SK-N-SH treated with all-trans-retinoic acid at 6 μM for 48 hours (cell line): ENCODE data around the gene KRTDAP.

Experiments used
- ATAC-seq: fragments of 200-7000 bp; cut with Tn5 transposase; 3 replicates; pipeline ENCODE4 v1.9.1; 2020; ENCODE audit warnings: mild to moderate bottlenecking, moderate library complexity
- ARNTL ChIP-seq: fragments of 450-650 bp; formaldehyde crosslinking; IDR thresholded peaks from 2 replicates; pipeline ENCODE4 v1.5.0; 2020; ENCODE audit warnings: low read depth, mild to moderate bottlenecking, moderate library complexity, borderline replicate concordance
- BACH2 ChIP-seq: fragments of 250-450 bp; sonication (Bioruptor Pico); IDR thresholded peaks from 2 replicates; pipeline ENCODE4 v1.9.0; 2021; ENCODE audit warnings: mild to moderate bottlenecking, borderline replicate concordance
- CSDC2 ChIP-seq: fragments of 250-450 bp; sonication (Bioruptor Pico); IDR thresholded peaks from 2 replicates; pipeline ENCODE4 v1.5.0; 2020; ENCODE audit warnings: mild to moderate bottlenecking, moderate library complexity
- ESRRG ChIP-seq: fragments of 250-450 bp; sonication (Bioruptor Pico); IDR thresholded peaks from 2 replicates; pipeline ENCODE4 v1.6.1; 2021; ENCODE audit warnings: mild to moderate bottlenecking
- GLIS3 ChIP-seq: fragments of 250-450 bp; sonication (Bioruptor Pico); IDR thresholded peaks from 2 replicates; pipeline ENCODE4 v1.5.0; 2020; ENCODE audit warnings: mild to moderate bottlenecking, moderate library complexity
- ISL1 ChIP-seq: fragments of 250-450 bp; sonication (Bioruptor Pico); IDR thresholded peaks from 2 replicates; pipeline ENCODE4 v2.1.2; 2022; ENCODE audit warnings: mild to moderate bottlenecking, moderate library complexity
- OSR1 ChIP-seq: fragments of 250-450 bp; sonication (Bioruptor Pico); IDR thresholded peaks from 2 replicates; pipeline ENCODE4 v1.8.0; 2022; ENCODE audit warnings: moderate library complexity, mild to moderate bottlenecking, inconsistent platforms
- PPARA ChIP-seq: fragments of 250-450 bp; sonication (Bioruptor Pico); IDR thresholded peaks from 2 replicates; pipeline ENCODE4 v1.5.0; 2020; ENCODE audit warnings: mild to moderate bottlenecking, borderline replicate concordance
- RARB ChIP-seq: fragments of 250-450 bp; sonication (Bioruptor Pico); IDR thresholded peaks from 2 replicates; pipeline ENCODE4 v1.8.0; 2021; ENCODE audit warnings: mild to moderate bottlenecking, moderate library complexity
- SNAI2 ChIP-seq: fragments of 250-450 bp; sonication (Bioruptor Pico); IDR thresholded peaks from 2 replicates; pipeline ENCODE4 v1.5.0; 2020; ENCODE audit warnings: mild to moderate bottlenecking, moderate library complexity
- TCF4 ChIP-seq: fragments of 250-450 bp; sonication (Bioruptor Pico); IDR thresholded peaks from 2 replicates; pipeline ENCODE4 v1.8.0; 2021; ENCODE audit warnings: mild to moderate bottlenecking, moderate library complexity, borderline replicate concordance
- TOX ChIP-seq: fragments of 250-450 bp; sonication (Bioruptor Pico); IDR thresholded peaks from 2 replicates; pipeline ENCODE4 v1.8.0; 2021; ENCODE audit warnings: mild to moderate bottlenecking, moderate library complexity, borderline replicate concordance
- ZC3H10 ChIP-seq: fragments of 250-450 bp; sonication (Bioruptor Pico); IDR thresholded peaks from 2 replicates; pipeline ENCODE4 v1.5.1; 2021; ENCODE audit warnings: mild to moderate bottlenecking, moderate library complexity
- ZFP30 ChIP-seq: fragments of 450-650 bp; formaldehyde crosslinking; IDR thresholded peaks from 2 replicates; pipeline ENCODE4 v1.5.0; 2022; ENCODE audit warnings: mild to moderate bottlenecking, moderate library complexity
- ZNF565 ChIP-seq: fragments of 450-650 bp; formaldehyde crosslinking; conservative IDR thresholded peaks from 2 replicates; pipeline ENCODE4 v1.5.0; 2020; ENCODE audit warnings: low read depth, mild to moderate bottlenecking, moderate library complexity
- ZNF70 ChIP-seq: fragments of 450-650 bp; formaldehyde crosslinking; IDR thresholded peaks from 2 replicates; pipeline ENCODE4 v1.5.0; 2020; ENCODE audit warnings: mild to moderate bottlenecking, moderate library complexity
- ZNF8 ChIP-seq: fragments of 450-650 bp; formaldehyde crosslinking; IDR thresholded peaks from 2 replicates; pipeline ENCODE4 v1.5.0; 2020; ENCODE audit warnings: mild to moderate bottlenecking, moderate library complexity
- TF ChIP-seq, protein P1 (sequence below): fragments of 250-450 bp; sonication (Bioruptor Pico); IDR thresholded peaks from 2 replicates; pipeline ENCODE4 v1.5.1; 2020; ENCODE audit warnings: low read depth, mild to moderate bottlenecking, moderate library complexity
- TF ChIP-seq, protein P2 (sequence below): fragments of 250-450 bp; sonication (Bioruptor Pico); IDR thresholded peaks from 2 replicates; pipeline ENCODE4 v1.8.0; 2021; ENCODE audit warnings: low read depth, mild to moderate bottlenecking, moderate library complexity, borderline replicate concordance
- TF ChIP-seq, protein P3 (sequence below): fragments of 250-450 bp; sonication (Bioruptor Pico); IDR thresholded peaks from 2 replicates; pipeline ENCODE4 v1.5.1; 2021; ENCODE audit warnings: mild to moderate bottlenecking, moderate library complexity
- TF ChIP-seq, protein P4 (sequence below): fragments of 250-450 bp; sonication (Bioruptor Pico); IDR thresholded peaks from 2 replicates; pipeline ENCODE4 v1.8.0; 2020; ENCODE audit warnings: mild to moderate bottlenecking, moderate library complexity, borderline replicate concordance

KRTDAP gene, protein sequence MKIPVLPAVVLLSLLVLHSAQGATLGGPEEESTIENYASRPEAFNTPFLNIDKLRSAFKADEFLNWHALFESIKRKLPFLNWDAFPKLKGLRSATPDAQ

DNA sequence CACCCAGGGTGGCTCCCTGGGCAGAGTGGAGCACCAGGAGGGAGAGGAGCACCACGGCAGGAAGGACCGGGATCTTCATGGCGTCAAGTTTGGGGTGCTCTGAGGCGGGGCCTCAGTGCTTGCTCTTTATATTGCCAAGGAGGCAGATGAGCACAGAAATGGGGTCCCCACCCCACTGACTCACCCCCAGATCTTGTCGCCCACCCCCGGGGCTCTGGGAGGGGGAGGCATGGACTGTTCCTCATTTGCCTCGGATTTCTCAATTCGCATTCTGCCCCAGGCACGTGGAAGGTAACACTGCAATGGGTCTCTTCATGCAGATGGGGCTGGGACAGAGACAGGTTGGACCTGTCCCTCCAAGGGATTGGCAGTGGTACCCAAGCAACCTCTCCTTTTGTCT lies at the start of gene KRTDAP:
Gene KRTDAP (minus strand): TSS at position 101 of the 400 bp plus-strand sequence. CDS start 22 bp downstream, at position 79.
- TF ChIP-seq, protein P1, sequence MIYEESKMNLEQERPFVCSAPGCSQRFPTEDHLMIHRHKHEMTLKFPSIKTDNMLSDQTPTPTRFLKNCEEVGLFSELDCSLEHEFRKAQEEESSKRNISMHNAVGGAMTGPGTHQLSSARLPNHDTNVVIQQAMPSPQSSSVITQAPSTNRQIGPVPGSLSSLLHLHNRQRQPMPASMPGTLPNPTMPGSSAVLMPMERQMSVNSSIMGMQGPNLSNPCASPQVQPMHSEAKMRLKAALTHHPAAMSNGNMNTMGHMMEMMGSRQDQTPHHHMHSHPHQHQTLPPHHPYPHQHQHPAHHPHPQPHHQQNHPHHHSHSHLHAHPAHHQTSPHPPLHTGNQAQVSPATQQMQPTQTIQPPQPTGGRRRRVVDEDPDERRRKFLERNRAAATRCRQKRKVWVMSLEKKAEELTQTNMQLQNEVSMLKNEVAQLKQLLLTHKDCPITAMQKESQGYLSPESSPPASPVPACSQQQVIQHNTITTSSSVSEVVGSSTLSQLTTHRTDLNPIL (CRISPR knock-in tag): no peak
- TF ChIP-seq, all 23 proteins: peak for 0
- no peak for ATAC-seq

DNA sequence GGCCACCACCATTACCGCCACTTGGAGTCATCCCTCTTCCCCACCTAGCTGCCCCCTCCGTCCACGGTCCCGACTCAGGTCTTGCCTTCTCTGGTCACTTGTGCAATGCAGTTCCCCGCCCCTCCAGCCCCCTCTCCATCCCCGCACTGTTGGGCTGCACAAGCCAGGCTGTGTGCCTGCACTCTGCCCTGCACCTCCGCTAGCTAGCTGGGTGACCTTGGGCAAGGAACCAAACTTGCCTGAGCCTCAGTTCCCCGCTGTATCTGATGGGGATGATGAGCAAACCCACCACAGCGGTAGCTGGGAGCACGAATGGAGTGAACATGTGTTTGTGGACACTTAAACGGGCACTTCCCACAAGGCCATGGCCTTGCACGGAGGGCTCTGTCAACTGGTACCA lies 49.6 kb upstream of the KRTDAP start:
- no peak for ATAC-seq
- TF ChIP-seq TCF4 (CRISPR knock-in tag): no peak
- TF ChIP-seq, protein P1 (CRISPR knock-in tag): no peak
- TF ChIP-seq ZFP30 (CRISPR knock-in tag): no peak
- TF ChIP-seq BACH2: no peak
- no peak for TF ChIP-seq ZNF8 (CRISPR knock-in tag)
- TF ChIP-seq ZNF70 (CRISPR knock-in tag): no peak
- no peak for TF ChIP-seq ZNF565 (CRISPR knock-in tag)
- no peak for TF ChIP-seq PPARA (CRISPR knock-in tag)
- no peak for TF ChIP-seq SNAI2 (CRISPR knock-in tag)
- TF ChIP-seq, protein P2, sequence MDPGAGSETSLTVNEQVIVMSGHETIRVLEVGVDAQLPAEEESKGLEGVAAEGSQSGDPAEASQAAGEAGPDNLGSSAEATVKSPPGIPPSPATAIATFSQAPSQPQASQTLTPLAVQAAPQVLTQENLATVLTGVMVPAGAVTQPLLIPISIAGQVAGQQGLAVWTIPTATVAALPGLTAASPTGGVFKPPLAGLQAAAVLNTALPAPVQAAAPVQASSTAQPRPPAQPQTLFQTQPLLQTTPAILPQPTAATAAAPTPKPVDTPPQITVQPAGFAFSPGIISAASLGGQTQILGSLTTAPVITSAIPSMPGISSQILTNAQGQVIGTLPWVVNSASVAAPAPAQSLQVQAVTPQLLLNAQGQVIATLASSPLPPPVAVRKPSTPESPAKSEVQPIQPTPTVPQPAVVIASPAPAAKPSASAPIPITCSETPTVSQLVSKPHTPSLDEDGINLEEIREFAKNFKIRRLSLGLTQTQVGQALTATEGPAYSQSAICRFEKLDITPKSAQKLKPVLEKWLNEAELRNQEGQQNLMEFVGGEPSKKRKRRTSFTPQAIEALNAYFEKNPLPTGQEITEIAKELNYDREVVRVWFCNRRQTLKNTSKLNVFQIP: no peak
- TF ChIP-seq, protein P3, sequence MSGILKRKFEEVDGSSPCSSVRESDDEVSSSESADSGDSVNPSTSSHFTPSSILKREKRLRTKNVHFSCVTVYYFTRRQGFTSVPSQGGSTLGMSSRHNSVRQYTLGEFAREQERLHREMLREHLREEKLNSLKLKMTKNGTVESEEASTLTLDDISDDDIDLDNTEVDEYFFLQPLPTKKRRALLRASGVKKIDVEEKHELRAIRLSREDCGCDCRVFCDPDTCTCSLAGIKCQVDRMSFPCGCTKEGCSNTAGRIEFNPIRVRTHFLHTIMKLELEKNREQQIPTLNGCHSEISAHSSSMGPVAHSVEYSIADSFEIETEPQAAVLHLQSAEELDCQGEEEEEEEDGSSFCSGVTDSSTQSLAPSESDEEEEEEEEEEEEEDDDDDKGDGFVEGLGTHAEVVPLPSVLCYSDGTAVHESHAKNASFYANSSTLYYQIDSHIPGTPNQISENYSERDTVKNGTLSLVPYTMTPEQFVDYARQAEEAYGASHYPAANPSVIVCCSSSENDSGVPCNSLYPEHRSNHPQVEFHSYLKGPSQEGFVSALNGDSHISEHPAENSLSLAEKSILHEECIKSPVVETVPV: no peak
- TF ChIP-seq CSDC2 (CRISPR knock-in tag): no peak
- no peak for TF ChIP-seq TOX
- TF ChIP-seq GLIS3 (CRISPR knock-in tag): no peak

DNA sequence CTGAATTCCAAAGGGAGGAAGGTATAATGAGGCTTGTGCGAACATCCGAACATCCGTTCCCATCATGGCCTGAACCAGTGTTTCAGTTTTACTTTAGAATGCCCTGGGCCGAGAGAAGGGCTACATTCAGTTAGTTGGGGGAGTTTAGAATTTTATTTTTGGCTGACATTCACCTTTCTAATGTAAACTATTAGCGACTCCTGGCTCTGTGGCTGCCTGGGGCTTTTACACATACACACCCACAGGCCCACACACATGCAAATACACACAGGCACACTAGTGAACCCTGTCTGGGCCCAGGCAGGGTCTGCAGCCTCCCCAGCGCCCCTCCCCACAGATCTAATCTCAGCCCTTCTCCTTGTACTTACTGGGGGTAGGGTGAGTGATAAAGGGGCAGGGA lies 49.0 kb upstream of the KRTDAP start:
- no peak for ATAC-seq
- TF ChIP-seq ZC3H10: no peak
- TF ChIP-seq ZNF8 (CRISPR knock-in tag): no peak
- no peak for TF ChIP-seq ZNF70 (CRISPR knock-in tag)
- TF ChIP-seq, protein P3: no peak
- TF ChIP-seq, protein P4, sequence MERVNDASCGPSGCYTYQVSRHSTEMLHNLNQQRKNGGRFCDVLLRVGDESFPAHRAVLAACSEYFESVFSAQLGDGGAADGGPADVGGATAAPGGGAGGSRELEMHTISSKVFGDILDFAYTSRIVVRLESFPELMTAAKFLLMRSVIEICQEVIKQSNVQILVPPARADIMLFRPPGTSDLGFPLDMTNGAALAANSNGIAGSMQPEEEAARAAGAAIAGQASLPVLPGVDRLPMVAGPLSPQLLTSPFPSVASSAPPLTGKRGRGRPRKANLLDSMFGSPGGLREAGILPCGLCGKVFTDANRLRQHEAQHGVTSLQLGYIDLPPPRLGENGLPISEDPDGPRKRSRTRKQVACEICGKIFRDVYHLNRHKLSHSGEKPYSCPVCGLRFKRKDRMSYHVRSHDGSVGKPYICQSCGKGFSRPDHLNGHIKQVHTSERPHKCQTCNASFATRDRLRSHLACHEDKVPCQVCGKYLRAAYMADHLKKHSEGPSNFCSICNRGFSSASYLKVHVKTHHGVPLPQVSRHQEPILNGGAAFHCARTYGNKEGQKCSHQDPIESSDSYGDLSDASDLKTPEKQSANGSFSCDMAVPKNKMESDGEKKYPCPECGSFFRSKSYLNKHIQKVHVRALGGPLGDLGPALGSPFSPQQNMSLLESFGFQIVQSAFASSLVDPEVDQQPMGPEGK (CRISPR knock-in tag): no peak
- TF ChIP-seq SNAI2 (CRISPR knock-in tag): no peak
- no peak for TF ChIP-seq OSR1 (CRISPR knock-in tag)
- TF ChIP-seq ESRRG (CRISPR knock-in tag): no peak
- no peak for TF ChIP-seq ZNF565 (CRISPR knock-in tag)
- TF ChIP-seq RARB (CRISPR knock-in tag): no peak
- TF ChIP-seq TCF4 (CRISPR knock-in tag): no peak
- no peak for TF ChIP-seq TOX
- TF ChIP-seq ISL1 (CRISPR knock-in tag): no peak
- TF ChIP-seq, protein P2: no peak
- no peak for TF ChIP-seq ARNTL
